ENCODE measurements around the gene SMAD5.

DNA sequence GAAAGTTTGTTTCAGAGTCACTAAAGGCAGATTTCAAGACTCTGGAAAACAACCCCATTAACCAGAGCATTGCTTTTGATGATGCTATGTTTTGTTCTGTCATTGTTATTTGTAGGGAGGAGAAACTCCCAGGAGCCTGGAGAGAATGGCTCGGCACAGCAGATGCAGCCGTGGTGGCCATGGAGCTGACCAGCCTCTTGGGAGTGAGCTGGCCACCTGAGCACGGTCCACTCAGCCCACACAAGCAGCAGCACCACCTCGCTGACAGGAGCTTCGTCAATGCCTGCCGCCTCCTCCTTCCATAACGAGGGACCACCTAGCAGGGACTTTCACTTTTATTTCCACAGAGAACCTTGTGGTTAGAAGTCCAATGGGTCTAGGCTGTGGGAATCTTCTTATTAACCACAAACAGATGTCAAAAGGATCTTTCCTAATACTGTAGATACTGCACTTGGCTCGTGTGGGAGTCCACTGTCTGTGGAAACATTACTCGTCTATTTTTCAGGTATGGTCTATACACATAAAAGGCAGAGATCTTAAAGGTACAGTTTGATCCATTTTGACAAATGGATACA is 81.4 kb downstream of the SMAD5 start:
- TF ChIP-seq EZH2 (IDR thresholded peaks at IDR 0.05) (no peak), POLR2AphosphoS5 (IDR thresholded peaks at IDR 0.05; ENCODE audit: borderline replicate concordance, low read depth, low read length) (no peak)
